Measurements from ENCODE around the gene HJURP.

Gene HJURP

DNA sequence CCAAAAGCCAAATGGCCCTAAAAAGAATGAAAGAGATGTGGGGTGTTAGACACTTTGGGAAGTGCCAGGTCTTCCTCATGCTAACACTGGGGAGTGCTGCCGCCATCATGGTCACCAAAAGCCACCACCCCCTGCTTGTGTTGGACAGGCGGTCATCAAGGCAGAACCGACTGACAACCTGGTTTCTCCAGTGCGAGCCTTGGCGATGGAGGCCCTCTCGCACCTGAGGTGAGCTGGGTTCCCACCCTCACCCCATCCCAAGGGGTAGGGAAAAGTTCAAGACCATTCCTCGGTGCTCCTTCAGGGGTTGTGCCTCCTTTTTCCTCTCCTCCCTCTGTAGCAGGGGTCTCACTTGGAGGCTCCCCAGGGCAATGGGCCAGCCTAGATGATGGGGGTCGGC lies 42.6 kb downstream of the HJURP start:
- no peak for DNase-seq

DNA sequence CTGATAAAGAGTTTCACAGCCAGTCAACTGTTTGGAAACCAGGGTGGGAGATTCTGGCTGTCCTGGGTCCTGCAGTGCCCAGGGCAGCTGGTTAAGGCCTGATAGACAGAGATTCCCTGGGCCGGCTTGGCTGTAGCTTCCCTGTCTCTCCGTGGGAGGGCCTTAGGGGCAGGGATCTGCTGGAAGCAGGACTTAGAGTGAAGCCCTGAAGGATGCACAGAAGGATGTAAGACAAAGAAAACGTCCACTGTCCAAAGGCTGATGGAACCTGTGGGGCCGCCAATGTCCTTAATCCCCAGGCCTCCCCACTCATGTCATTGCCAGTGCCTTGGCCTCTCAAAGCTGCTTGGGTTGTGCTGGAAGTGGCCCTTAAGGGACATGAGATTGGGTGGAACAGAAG lies 43.2 kb downstream of the HJURP start:
- no peak for DNase-seq

DNA sequence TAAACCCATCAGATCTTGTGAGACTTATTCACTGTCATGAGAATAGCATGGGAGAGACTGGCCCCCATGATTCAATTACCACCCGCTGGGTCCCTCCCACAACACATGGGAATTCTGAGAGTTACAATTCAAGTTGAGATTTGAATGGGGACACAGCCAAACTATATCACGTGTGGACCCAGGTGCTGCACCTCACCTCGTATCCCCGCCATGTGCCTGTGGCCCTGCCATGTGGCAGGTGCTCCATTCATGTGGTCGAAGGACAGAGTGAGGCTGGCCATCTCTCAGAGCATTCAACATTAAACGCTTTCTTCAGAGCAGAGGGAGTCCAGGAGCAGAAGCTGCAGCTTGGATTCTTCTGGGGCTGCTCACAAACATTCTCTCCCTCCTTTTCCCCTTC lies 44.0 kb downstream of the HJURP start:
- no peak for DNase-seq

DNA sequence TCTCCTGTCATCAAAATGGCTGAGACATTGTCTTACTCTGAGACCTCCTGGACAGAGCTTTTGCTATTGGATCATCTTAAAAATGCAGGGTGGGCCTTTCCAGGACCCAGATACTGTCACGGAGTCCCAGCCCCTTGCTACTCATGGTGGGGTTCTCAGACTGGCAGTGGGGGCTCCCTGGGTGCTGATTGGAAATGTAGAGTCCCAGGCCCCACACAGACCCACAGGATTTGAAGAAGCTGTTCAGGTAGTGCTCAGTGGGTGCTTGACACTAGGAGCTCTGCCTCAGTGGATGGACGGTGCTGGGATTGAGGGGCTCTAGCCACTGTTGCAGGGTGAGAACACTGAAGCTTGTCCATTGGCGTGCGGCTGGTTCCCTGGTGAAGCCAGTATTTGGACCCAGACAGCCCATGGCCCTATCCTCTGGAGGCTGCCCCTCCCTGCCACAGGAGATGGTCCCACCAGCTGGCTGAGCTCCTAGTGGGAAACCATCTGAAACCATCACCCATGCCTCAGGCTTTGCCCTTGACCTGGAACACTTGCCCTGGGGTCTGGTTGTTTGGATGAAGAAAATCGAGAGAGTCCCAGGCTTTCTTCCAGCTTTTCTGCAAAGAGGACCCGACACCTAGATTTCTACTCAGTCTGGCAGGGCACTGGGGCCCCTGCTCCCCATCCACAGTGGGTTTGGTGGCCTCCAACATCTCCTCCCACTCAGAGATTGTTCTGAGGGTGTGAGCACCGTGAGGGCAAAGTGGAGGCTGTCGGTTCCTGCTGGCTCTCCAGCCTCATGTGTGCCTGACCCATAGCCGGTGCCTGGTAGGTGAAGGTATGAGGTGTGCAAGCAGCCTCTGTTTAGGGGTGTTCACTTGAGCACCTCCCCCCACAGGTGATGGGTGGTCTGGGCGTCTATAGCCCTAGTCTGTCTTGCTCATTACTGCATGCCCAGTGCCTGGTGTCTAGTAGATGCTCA lies 46.1 kb downstream of the HJURP start:
- no peak for DNase-seq

- no peak for DNase-seq
Measured at GRCh38 chr2:233807215-233807865, 47.0 kb downstream of the HJURP start.

GRCh38 chr2:233803994-233804393 lies 50.3 kb downstream of the HJURP start:
- no peak for DNase-seq

DNA sequence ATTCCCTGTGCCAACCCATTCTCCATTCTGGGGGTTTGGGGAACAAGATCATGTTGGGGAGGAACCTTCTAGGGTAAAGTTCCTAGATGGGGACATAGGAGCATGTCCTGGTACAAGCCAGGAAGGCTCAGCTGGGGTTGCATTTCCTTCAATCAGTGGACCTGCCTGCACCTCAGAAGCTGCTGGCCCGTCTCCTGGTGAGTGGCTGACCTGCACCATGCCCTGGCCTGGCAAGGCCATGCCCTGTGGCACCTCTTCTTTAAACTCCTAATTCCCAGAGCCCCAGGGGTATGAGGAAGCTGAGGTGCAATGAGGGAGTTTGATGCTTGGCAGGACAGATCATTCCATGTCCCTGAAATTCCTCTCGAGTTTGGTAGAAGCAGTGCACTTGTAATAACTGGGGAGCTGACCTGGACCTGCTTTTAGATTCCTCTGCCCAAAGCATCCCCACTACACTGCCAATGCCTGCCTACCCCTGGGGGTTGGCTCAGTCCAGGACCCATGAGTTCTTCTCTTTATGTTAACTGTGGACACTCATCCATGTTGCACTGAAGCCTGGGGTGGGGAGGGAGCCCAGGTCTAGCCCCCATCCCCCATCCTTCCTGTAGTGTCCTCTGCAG lies 50.9 kb downstream of the HJURP start:
- no peak for DNase-seq

- no peak for DNase-seq
Measured at GRCh38 chr2:233802132-233802815, 52.1 kb downstream of the HJURP start.

GRCh38 chr2:233801357-233802131 lies 52.8 kb downstream of the HJURP start:
- DNase-seq = no peak

- DNase-seq = no peak
Measured at GRCh38 chr2:233800208-233800607, 54.1 kb downstream of the HJURP start.

- no peak for DNase-seq
Measured at GRCh38 chr2:233799716-233800115, 54.6 kb downstream of the HJURP start.

- DNase-seq = no peak
Measured at GRCh38 chr2:233799087-233799665, 55.2 kb downstream of the HJURP start.

- DNase-seq = no peak
Measured at GRCh38 chr2:233798335-233799086, 55.8 kb downstream of the HJURP start.

DNA sequence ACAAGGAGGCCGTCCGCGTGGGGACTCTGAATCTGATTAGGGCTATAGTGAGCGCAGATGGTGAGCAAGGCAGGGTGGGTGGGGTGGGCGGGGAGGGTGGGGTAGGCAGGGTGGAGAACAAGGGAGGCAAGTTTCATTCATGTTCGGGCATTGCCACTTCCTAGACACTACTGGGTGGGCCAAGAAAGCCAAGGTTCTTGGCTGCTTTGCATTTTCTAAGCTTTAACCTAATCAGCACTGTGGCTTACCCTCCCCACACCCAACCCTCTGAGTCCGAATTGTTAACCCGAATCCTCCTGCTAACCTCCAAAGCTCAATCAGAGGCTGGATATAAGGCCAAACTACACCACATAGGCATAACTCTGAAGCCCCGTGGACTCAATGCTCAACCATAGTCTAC lies 58.1 kb downstream of the HJURP start:
- DNase-seq = no peak

- DNase-seq = no peak
Measured at GRCh38 chr2:233795735-233796171, 58.6 kb downstream of the HJURP start.

- no peak for DNase-seq
Measured at GRCh38 chr2:233794128-233794658, 60.1 kb downstream of the HJURP start.

DNA sequence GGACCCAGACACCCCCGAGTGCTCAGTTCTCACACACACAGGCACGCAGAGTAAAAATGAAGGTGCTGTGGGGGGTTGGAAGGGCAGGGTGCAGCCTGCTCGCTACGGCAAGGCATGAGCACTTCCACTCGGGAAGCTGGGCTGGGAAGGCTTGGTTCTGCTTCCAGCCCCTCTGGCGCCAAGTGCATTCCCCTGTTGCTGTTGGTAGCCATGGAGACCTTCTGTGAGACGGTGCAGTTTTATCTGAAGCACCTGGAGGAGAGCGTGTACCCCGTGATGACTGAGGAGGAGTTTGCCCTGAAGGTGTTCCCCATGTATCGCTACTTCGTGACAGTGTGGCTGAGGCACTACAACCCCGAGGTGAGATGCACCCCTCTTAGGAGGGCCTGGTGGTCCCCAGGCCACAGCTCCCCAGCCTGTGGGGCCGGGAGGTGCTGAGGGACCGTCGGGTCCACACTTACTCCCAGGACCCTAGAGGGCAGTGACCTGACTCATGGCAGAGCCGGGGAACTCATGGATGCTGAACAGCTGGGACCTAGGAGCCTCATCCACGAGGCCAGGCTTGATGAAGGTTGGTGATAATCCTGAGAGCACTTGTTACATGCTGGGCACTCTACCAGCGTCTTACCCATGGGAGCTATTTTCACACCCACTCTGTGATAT lies 60.7 kb downstream of the HJURP start:
- DNase-seq = no peak

- no peak for DNase-seq
Measured at GRCh38 chr2:233792720-233793119, 61.6 kb downstream of the HJURP start.

DNA sequence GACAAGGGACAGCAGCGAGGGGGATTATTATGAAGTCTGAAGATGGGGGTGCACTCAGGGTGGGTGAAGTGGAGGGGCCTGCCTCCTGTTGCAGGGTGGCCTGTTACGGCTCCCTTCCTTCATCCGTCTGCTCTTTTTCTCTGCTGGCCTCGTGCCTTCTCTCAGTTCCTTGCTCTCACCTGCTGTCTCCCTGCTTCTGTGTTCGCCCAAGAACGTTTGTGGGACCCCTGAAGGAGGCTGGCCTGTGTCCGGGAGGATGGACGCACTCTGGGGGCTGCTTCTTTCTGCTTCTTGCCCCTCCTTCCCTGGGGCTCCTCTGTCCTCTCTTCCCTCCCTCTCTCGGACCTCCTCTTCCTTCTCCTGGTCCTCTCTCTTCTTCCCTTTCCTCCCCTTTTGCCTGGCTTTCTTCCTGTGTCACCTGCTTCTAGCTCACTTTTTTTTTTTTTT lies 62.4 kb downstream of the HJURP start:
- no peak for DNase-seq

Data from stimulated activated CD4-positive, alpha-beta T cell treated with anti-CD3 and anti-CD28 coated beads, Interleukin-4, amount 100 ng/mL, for 1 hour (primary cell).